Measurements from ENCODE around the gene IL32. TPM values are rescaled to one million over a fixed set of nuclear protein-coding genes. Genes with fewer than 3 reads are reported as not detected.

IL32 gene
- total RNA-seq, 1 experiment from 2014 or later: not detected

DNA sequence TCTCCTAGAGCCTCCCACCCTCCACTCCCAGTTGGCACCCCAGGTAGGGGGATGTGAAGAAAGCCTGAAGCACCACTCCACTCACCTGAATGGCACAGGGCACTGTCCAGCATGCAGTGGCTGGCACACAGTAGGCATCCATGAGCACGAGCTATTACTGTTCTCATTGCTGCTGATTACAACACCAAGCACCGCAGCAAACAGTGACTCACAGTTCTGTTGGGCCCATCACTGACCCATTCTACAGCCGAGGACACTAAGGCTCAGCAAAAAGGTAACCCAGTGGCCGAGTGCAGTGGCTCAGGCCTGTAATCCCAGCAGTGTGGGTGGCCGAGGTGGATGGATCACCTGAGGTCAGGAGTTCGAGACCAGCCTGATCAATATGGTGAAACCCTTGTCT, 30.9 kb downstream of the IL32 start:
- DNase-seq (ENCODE audit: low read depth, low spot score): no peak
- in situ Hi-C loops (cut with HindIII; ENCODE audit: low pct_unique_long_range_greater_than_20kb, low sequenced_read_pairs): no loop called here

DNA sequence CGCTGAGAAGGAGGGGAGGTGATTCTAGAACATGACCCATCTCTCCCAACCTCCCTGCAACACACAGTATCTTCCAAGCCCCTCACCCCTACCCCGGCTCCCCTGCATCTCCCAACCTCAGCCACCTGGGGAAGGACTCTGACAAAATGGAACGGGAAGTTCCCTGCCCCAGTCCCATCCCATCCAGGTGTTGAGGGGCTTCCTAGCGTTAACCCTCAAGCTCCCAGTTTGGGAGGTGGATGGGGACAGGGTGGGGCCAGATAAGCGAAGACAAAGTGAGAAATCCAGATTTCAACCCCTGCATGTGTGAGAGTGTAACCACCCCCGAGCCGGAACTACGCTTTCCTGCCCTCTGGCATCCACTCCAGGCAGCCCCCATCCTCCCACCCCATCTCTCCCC, 31.8 kb downstream of the IL32 start:
- in situ Hi-C loops (cut with HindIII; ENCODE audit: low pct_unique_long_range_greater_than_20kb, low sequenced_read_pairs): no loop called here
- DNase-seq (ENCODE audit: low read depth, low spot score): no peak

GRCh38 chr16:3098459-3099394, 33.3 kb downstream of the IL32 start, which contains the start of gene ZSCAN10:
TSS of gene ZSCAN10 (minus strand) at chr16:3099294. CDS start at chr16:3092937, 6,357 bp downstream.
- no peak for DNase-seq (ENCODE audit: low read depth, low spot score)
- in situ Hi-C loops (cut with HindIII; ENCODE audit: low pct_unique_long_range_greater_than_20kb, low sequenced_read_pairs): no loop called here

GRCh38 chr16:3099395-3099731, 33.9 kb downstream of the IL32 start:
- in situ Hi-C loops (cut with HindIII; ENCODE audit: low pct_unique_long_range_greater_than_20kb, low sequenced_read_pairs): no loop called here
- DNase-seq (ENCODE audit: low read depth, low spot score): no peak

GRCh38 chr16:3099732-3100499, 34.5 kb downstream of the IL32 start:
- peak; percentile 87 for DNase-seq (ENCODE audit: low read depth, low spot score)
- in situ Hi-C loops (cut with HindIII; ENCODE audit: low pct_unique_long_range_greater_than_20kb, low sequenced_read_pairs): no loop called here

- DNase-seq (ENCODE audit: low read depth, low spot score): peak; percentile 67
- in situ Hi-C loops (cut with HindIII; ENCODE audit: low pct_unique_long_range_greater_than_20kb, low sequenced_read_pairs): no loop called here
These were observed 35.8 kb downstream of the IL32 start for GRCh38 chr16:3101018-3101840.

DNA sequence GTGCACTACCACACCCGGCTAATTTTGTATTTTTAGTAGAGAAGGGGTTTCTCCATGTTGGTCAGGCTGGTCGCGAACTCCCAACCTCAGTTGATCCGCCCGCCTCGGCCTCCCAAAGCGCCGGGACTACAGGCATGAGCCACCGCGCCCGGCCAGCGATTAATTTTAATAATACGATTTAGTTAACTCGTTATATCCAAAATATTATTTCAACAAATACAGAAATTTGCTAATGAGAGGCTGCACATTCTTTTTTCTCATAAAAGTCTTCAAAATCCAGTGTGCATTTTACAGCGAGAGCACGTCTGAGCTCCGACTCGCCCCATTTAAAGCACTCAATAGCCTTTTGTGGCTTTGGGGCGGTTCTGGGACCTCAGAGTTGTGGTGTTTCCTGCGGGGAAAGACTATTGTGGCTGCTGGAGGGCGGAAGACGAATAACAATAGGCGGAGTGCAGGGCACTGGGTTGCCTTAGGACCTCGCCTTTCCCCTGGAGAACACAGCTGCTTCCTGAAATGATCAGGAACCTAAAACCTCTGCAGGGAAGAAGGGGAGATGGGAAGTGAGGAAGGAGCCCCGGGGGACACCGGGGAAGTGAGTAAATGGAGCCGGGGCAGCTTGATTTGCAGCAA, 36.5 kb downstream of the IL32 start:
- in situ Hi-C loops (cut with HindIII; ENCODE audit: low pct_unique_long_range_greater_than_20kb, low sequenced_read_pairs): no loop called here
- DNase-seq (ENCODE audit: low read depth, low spot score): no peak

DNA sequence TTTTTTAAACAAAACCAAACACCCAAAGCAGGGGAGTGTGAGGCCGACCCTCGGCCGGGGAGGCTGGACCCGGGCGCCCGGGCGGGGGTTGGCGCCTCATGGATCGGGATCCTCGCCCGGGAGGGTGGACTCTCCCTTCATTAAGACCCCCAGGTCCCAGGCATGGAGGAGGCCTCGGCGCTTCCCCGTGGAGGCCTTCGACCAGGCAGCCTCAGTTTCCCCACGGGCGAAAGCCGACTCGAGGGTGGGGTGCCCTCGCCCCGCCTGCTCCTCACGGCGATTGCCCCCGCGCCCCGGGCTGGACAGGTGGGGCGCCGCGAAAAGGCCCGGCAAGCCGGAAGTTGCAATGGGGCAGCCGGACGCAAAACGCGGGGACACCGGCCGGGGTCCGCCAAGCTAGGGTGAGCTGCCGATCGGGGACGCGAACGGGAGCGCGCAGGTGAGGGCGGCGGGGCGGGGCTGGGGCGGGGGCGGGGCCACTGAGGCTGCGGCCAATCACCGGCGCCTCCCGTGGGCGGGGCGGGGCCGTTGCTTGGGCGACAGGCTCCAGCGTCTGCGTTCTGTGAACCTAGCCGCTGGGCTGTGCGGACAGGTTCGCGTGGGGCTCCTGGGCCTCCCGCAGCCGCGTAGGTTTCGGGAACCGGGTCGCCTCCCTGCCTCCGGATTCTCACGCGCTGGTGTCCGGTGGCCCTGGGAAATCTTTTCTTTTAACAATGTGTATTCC, 40.9 kb downstream of the IL32 start:
- in situ Hi-C loops (cut with HindIII; ENCODE audit: low pct_unique_long_range_greater_than_20kb, low sequenced_read_pairs): no loop called here
- peak; percentile 86 for DNase-seq (ENCODE audit: low read depth, low spot score)

DNA sequence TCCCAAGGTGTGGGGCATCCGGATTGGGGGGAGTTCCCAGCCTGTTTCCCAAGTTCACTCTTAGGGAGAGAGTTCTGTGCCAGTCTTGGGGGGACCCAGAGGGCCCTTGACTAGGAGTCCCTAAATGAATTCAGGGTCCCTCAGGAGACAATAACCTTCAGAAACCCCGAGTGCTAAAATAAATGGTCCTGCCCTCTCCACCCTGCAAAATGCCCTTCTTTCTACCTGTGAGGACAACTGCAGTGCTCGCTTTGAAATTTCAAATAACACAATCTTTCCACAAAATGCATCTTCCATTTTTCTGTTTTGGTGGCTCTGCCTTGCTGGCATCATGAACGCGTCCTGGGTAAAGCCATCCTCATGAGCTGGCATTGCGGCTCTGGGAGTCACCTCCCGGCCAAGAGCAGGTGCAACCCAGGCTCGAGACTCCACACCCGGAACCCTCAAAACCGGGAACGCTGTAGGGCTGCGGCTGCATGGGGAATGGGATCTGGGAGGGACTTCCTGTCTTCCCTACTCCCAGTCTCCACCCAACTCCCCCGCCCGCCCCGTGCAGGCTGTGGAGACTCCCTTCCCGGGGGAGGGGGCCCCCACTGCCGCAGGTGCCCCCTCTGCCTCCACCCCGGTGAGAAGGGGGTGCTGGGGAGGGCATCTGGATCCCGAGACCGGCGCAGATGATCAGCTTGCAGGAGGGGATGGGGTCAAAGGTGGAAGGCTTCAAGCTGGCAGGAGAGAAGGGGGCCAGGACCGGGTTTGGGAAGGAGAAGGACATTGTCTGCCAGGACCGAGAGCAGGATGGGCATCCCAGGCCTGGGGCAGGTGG, 46.8 kb downstream of the IL32 start, which contains the start of gene ZNF205:
ZNF205 (plus strand) TSS at position 529 of the 823 bp plus-strand sequence. CDS start 845 bp downstream, outside the sequence.
- in situ Hi-C loops (cut with HindIII; ENCODE audit: low pct_unique_long_range_greater_than_20kb, low sequenced_read_pairs): no loop called here
- DNase-seq (ENCODE audit: low read depth, low spot score): peak; percentile 71

DNA sequence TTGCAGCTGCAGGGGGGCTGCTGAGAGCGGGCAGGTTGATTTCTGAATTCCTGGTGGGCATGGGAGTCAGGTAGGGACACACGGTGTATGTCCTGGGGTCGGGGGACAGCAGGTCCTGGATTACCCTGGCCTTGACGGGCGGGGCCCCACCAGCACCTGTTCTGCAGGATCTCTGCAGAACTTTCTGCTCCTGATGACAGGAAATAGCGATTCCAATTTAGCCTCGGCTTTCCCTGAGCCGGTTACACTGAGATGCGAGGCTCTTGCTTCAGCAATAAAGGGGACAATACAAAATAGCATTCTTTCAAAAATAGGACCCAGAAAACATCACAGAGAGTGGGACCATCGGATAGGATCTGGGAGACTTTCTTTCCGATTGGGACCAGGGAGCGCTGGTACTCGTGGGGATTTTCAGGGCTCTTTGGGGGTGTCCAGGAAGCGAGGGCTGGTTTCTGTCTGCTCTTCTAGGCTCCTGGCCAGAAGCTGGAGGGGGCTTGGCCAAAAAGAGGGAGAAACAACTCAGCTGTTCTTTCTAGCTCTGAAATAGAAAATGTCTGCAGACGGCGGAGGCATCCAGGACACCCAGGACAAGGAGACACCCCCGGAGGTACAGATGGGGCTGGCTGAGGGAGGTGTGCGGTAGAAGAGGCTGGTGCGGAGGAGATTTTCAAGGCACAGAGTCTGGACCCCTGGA, 47.6 kb downstream of the IL32 start:
- DNase-seq (ENCODE audit: low read depth, low spot score): no peak
- in situ Hi-C loops (cut with HindIII; ENCODE audit: low pct_unique_long_range_greater_than_20kb, low sequenced_read_pairs): no loop called here

- DNase-seq (ENCODE audit: low read depth, low spot score): no peak
- in situ Hi-C loops (cut with HindIII; ENCODE audit: low pct_unique_long_range_greater_than_20kb, low sequenced_read_pairs): no loop called here
These were observed 48.5 kb downstream of the IL32 start for GRCh38 chr16:3113765-3114479.

DNA sequence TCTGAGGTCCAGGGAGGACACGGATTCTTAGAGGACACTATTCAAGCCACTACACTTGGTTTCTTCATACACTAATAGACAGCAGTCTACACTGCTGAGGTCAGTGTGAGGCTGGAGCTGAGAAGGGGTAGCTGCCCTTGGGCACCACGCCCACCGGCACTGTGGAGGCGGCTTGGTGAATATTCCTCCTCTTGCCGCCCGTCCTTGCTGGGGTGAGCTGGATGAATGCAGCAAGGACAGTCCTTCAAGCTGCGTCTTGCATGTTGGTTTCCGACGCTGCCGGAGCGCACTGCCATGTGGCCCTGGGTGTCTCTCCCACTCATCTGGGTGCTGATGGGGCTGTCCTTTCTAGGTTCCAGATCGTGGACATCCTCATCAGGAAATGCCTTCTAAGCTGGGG, 49.6 kb downstream of the IL32 start:
- no peak for DNase-seq (ENCODE audit: low read depth, low spot score)
- in situ Hi-C loops (cut with HindIII; ENCODE audit: low pct_unique_long_range_greater_than_20kb, low sequenced_read_pairs): no loop called here

DNA sequence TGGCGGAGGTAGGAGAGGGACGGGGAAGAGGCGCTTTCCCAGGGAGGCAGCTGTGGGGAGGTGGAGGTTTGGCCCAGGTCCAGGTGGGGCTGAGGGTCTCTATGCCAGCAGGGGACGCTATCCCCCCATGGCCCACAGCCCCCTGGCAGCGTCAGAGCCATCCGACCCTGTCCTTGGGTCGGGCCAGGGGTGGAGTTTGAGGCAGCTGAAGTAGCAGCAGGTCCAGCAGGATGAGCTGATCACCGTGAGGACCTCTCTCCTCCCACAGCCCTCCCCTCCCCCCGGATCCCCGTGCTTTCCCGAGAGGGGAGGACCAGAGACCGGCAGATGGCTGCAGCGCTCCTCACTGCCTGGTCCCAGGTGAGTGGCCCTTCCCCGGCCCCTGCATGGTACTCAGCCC, 50.1 kb downstream of the IL32 start:
- no peak for DNase-seq (ENCODE audit: low read depth, low spot score)
- in situ Hi-C loops (cut with HindIII; ENCODE audit: low pct_unique_long_range_greater_than_20kb, low sequenced_read_pairs): no loop called here

DNA sequence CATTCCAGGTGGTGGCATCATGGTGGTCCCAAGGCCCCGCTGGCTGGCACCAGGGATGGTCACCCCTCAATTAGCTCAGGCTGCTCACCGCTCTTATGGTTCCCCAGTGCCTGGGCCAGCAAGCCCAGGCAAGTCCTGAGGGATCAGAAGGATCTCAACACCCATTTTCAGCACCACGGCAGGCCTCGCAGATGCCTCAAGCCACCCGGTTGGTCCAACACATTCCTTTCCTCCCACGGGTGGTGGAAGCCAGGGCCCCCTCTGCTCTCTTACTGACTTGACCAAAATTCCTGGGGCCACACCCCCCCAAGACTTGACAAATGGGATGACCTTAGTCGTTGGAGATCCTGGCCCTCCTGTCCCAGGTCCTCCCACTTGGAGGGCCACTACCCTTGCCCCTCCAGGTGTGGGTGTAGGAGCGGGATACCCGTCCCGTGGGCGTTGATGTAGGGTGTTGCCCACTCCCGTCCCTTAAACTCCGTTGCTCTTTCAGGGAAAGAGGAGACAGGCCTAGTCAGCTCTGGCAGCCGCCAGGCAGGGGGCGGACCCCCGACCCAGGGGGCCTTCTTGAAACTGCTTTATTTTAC, 52.9 kb downstream of the IL32 start:
- in situ Hi-C loops (cut with HindIII; ENCODE audit: low pct_unique_long_range_greater_than_20kb, low sequenced_read_pairs): no loop called here
- DNase-seq (ENCODE audit: low read depth, low spot score): no peak

- no peak for DNase-seq (ENCODE audit: low read depth, low spot score)
- in situ Hi-C loops (cut with HindIII; ENCODE audit: low pct_unique_long_range_greater_than_20kb, low sequenced_read_pairs): no loop called here
These were observed 53.4 kb downstream of the IL32 start for GRCh38 chr16:3118846-3119245.
